Adipocyte (in vitro differentiated cells): ENCODE measurements around the gene FOXO6.

Source experiments
- DNase-seq: peaks from one replicate; pipeline ENCODE4 v3.0.0-alpha.2; 2015; ENCODE audit warnings: low read depth
- H3K27me3 ChIP-seq: replicated peaks from 2 replicates; pipeline ENCODE4 v1.7.0; 2013; ENCODE audit warnings: mild to moderate bottlenecking, low read length, moderate library complexity; ENCODE audit not compliant: control insufficient read depth, insufficient read depth
- H3K36me3 ChIP-seq: 2 replicates; pipeline ENCODE4 v1.7.0; 2013; ENCODE audit warnings: low read length, mild to moderate bottlenecking, moderate library complexity; ENCODE audit not compliant: control insufficient read depth, insufficient read depth, severe bottlenecking
- H3K4me1 ChIP-seq: 2 replicates; pipeline ENCODE4 v1.7.0; 2013; ENCODE audit warnings: mild to moderate bottlenecking, low read length, moderate library complexity; ENCODE audit not compliant: control insufficient read depth, insufficient read depth
- H3K4me3 ChIP-seq: 2 replicates; pipeline ENCODE4 v1.7.0; 2013; ENCODE audit warnings: mild to moderate bottlenecking, low read length, moderate library complexity
- H3K9ac ChIP-seq: 2 replicates; pipeline ENCODE4 v1.7.0; 2013; ENCODE audit warnings: mild to moderate bottlenecking, low read length, moderate library complexity
- H3K9me3 ChIP-seq: 2 replicates; pipeline ENCODE4 v1.7.0; 2013; ENCODE audit warnings: mild to moderate bottlenecking, low read length, moderate library complexity; ENCODE audit not compliant: control insufficient read depth

Gene FOXO6

GRCh38 chr1:41414716-41415306, 53.6 kb downstream of the FOXO6 start:
- peaks cover 40% of the 10 kb centered on the region for H3K27me3 ChIP-seq
- H3K4me1 ChIP-seq, result peaks cover 12% of the 10 kb centered on the region
- H3K9me3 ChIP-seq, result peaks cover 10% of the 10 kb centered on the region
- no peak overlapping the region for H3K9ac ChIP-seq
- H3K4me3 ChIP-seq, result no peak overlapping the region
- no peaks in the 10 kb centered on the region for H3K36me3 ChIP-seq
- DNase-seq, result no peak

DNA sequence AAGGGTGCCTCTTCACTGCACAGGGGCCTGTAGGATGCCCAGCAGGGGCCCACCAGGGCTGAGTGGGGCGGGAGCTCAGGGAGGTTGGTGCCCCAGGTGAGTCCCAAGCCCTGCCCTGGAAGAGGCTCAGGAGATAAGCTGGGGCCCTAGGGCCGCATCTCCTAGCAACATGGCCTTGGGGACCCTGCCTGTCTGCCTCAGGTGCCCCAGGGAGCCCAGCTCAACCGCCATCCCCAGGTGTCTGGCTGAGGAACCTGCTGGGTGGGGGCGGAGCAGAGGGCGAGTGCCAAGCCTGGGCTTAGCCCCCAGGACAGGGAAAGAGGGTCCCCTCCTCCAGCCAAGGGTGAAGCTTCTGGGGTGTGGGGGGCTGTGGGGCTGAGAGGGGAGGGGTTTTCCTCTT, 54.8 kb downstream of the FOXO6 start:
- Histone ChIP-seq H3K27me3 (peaks cover 28% of the 10 kb centered on the region), H3K4me3 (no peak overlapping the region), H3K9ac (no peak overlapping the region), H3K36me3 (no peaks in the 10 kb centered on the region), H3K4me1 (peaks cover 12% of the 10 kb centered on the region), H3K9me3 (peaks cover 5% of the 10 kb centered on the region)
- no peak for DNase-seq

GRCh38 chr1:41416552-41417334, 55.5 kb downstream of the FOXO6 start:
- Histone ChIP-seq H3K36me3 (no peaks in the 10 kb centered on the region), H3K4me1 (peaks cover 12% of the 10 kb centered on the region), H3K27me3 (peaks cover 26% of the 10 kb centered on the region), H3K9me3 (no peaks in the 10 kb centered on the region), H3K4me3 (no peak overlapping the region), H3K9ac (no peak overlapping the region)
- peak; percentile 89 for DNase-seq

DNA sequence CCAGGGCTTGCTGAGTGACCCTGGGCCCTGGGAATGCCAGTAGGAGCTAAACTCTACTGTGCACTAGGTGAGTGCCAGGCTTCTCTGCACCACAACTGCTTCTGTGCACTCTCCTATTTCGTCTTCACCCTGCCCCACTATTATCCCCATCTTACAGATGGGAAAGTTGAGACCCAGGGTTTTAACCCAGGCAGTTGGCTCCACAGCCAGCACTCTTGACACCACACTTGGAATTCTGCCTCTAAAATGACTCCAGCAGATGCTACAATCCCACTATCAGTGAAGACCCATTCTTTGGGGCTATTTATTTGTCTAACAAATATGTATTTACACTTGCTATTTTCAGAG, 56.1 kb downstream of the FOXO6 start:
- Histone ChIP-seq H3K36me3 (no peaks in the 10 kb centered on the region), H3K4me3 (no peak overlapping the region), H3K27me3 (peaks cover 26% of the 10 kb centered on the region), H3K9me3 (no peaks in the 10 kb centered on the region), H3K4me1 (peaks cover 12% of the 10 kb centered on the region), H3K9ac (no peak overlapping the region)
- no peak for DNase-seq

DNA sequence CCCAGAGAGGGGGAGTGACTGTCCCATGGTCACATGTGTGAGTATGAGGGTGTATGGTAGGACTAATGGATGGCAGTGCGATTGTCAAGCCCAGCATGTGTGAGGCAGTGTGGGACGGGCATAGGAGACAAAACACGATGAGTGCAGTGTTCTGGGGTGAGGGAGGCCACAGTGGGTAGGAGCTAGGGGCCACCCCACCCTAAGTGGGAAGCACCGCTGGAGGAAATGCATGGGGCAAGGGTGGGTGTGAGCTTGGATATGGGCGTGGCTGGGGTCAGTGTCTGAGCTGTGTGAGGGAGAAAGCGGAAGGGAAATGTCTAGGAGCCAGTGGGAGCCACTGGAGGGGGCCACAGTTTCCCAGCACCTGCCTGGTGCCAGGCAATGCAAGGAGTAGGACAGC, 56.5 kb downstream of the FOXO6 start:
- DNase-seq, result no peak
- Histone ChIP-seq H3K9me3 (no peaks in the 10 kb centered on the region), H3K9ac (peak overlapping the region; percentile 58), H3K36me3 (no peaks in the 10 kb centered on the region), H3K4me1 (peaks cover 12% of the 10 kb centered on the region), H3K4me3 (no peak overlapping the region), H3K27me3 (peaks cover 22% of the 10 kb centered on the region)

- Histone ChIP-seq H3K36me3 (no peaks in the 10 kb centered on the region), H3K9ac (peak overlapping the region; percentile 58), H3K9me3 (no peaks in the 10 kb centered on the region), H3K4me1 (peaks cover 12% of the 10 kb centered on the region), H3K27me3 (peaks cover 10% of the 10 kb centered on the region), H3K4me3 (no peak overlapping the region)
- peak; percentile 91 for DNase-seq
These were observed 57.8 kb downstream of the FOXO6 start for GRCh38 chr1:41418857-41419583.

- Histone ChIP-seq H3K4me3 (no peak overlapping the region), H3K9ac (no peak overlapping the region), H3K4me1 (peaks cover 12% of the 10 kb centered on the region), H3K9me3 (no peaks in the 10 kb centered on the region), H3K27me3 (peaks cover 5% of the 10 kb centered on the region), H3K36me3 (no peaks in the 10 kb centered on the region)
- DNase-seq, result no peak
These were observed 58.5 kb downstream of the FOXO6 start for GRCh38 chr1:41419584-41420295.

GRCh38 chr1:41420351-41420750, 59.1 kb downstream of the FOXO6 start:
- H3K9me3 ChIP-seq, result no peaks in the 10 kb centered on the region
- no peak overlapping the region for H3K4me3 ChIP-seq
- DNase-seq, result no peak
- no peaks in the 10 kb centered on the region for H3K27me3 ChIP-seq
- peaks cover 12% of the 10 kb centered on the region for H3K4me1 ChIP-seq
- no peak overlapping the region for H3K9ac ChIP-seq
- H3K36me3 ChIP-seq, result no peaks in the 10 kb centered on the region

- peak; percentile 26 for DNase-seq
- Histone ChIP-seq H3K9ac (no peak overlapping the region), H3K4me1 (peaks cover 12% of the 10 kb centered on the region), H3K36me3 (no peaks in the 10 kb centered on the region), H3K4me3 (no peak overlapping the region), H3K27me3 (no peaks in the 10 kb centered on the region), H3K9me3 (no peaks in the 10 kb centered on the region)
These were observed 59.6 kb downstream of the FOXO6 start for GRCh38 chr1:41420860-41421259.

- no peak overlapping the region for H3K9ac ChIP-seq
- DNase-seq, result no peak
- H3K4me1 ChIP-seq, result peaks cover 12% of the 10 kb centered on the region
- no peak overlapping the region for H3K4me3 ChIP-seq
- no peaks in the 10 kb centered on the region for H3K9me3 ChIP-seq
- H3K27me3 ChIP-seq, result no peaks in the 10 kb centered on the region
- H3K36me3 ChIP-seq, result no peaks in the 10 kb centered on the region
These were observed 61.1 kb downstream of the FOXO6 start for GRCh38 chr1:41422306-41422705.
